Measurements from ENCODE around the gene CTSC.

DNA sequence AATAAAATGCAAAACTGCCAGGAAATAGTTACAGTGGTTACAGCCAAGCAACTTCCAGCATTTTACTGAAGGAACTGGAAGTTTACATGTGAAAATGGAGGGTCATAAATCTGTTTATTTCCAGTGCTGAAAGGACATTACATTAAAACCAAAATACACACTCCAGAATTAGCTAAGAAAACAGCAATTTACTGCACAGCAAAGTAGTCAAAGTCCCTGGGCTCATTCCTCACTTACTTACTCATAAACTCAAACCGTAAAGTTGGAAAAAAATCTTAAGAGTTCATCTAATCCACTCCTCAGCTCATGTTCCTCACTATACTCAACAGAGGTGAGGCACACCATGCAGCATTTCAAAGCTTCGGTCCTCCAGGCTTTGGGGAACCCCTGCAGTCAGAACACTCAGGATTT lies 17.4 kb downstream of the CTSC start:
- TF ChIP-seq, protein P1, sequence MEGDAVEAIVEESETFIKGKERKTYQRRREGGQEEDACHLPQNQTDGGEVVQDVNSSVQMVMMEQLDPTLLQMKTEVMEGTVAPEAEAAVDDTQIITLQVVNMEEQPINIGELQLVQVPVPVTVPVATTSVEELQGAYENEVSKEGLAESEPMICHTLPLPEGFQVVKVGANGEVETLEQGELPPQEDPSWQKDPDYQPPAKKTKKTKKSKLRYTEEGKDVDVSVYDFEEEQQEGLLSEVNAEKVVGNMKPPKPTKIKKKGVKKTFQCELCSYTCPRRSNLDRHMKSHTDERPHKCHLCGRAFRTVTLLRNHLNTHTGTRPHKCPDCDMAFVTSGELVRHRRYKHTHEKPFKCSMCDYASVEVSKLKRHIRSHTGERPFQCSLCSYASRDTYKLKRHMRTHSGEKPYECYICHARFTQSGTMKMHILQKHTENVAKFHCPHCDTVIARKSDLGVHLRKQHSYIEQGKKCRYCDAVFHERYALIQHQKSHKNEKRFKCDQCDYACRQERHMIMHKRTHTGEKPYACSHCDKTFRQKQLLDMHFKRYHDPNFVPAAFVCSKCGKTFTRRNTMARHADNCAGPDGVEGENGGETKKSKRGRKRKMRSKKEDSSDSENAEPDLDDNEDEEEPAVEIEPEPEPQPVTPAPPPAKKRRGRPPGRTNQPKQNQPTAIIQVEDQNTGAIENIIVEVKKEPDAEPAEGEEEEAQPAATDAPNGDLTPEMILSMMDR (IDR thresholded peaks at IDR 0.05): no peak
- no peak for TF ChIP-seq POLR2A (IDR thresholded peaks at IDR 0.05)
- TF ChIP-seq POLR2AphosphoS5 (IDR thresholded peaks at IDR 0.05; ENCODE audit: insufficient read depth in 1 of 2, low read depth in 1 of 2): no peak
